GM23338 (cell line): ENCODE measurements around the gene ZNF140. TPM values are rescaled to one million over a fixed set of nuclear protein-coding genes. Genes with fewer than 3 reads are reported as not detected.

Experiments used
- ATAC-seq: fragments of 200-7000 bp; cut with Tn5 transposase; 3 replicates; pipeline ENCODE4 v1.9.1; 2020
- DNase-seq: peaks from one replicate; pipeline ENCODE4 v3.0.0-alpha.2; 2015; ENCODE audit warnings: low spot score
- H2AFZ ChIP-seq: fragments of 200-600 bp; sonication (generic); 2 replicates; pipeline ENCODE4 v1.8.0; 2016; ENCODE audit warnings: antibody characterized with exemption, mild to moderate bottlenecking, moderate library complexity
- H3F3A ChIP-seq: fragments of 200-600 bp; sonication (generic); replicated peaks from 2 replicates; pipeline ENCODE4 v1.8.0; 2017; ENCODE audit warnings: antibody characterized with exemption, mixed run types, low read depth
- H3K27ac ChIP-seq: fragments of 200-600 bp; sonication (generic); 2 replicates; pipeline ENCODE4 v1.6.1; 2016; ENCODE audit warnings: low read depth
- H3K27me3 ChIP-seq: fragments of 200-600 bp; sonication (generic); 2 replicates; pipeline ENCODE4 v1.8.0; 2016; ENCODE audit warnings: mild to moderate bottlenecking, mixed run types, moderate library complexity; ENCODE audit not compliant: insufficient read depth
- H3K36me3 ChIP-seq: fragments of 200-600 bp; sonication (generic); 2 replicates; pipeline ENCODE4 v1.8.0; 2016; ENCODE audit warnings: mild to moderate bottlenecking; ENCODE audit not compliant: insufficient read depth
- H3K4me1 ChIP-seq: fragments of 200-600 bp; sonication (generic); 2 replicates; pipeline ENCODE4 v1.8.0; 2016; ENCODE audit warnings: mild to moderate bottlenecking, moderate library complexity; ENCODE audit not compliant: insufficient read depth
- H3K4me2 ChIP-seq: fragments of 200-600 bp; sonication (generic); 2 replicates; pipeline ENCODE4 v1.7.1; 2017; ENCODE audit warnings: mixed run types
- H3K4me3 ChIP-seq: fragments of 200-600 bp; sonication (generic); 2 replicates; pipeline ENCODE4 v1.6.1; 2016; ENCODE audit warnings: mixed run types
- H3K79me2 ChIP-seq: fragments of 200-600 bp; sonication (generic); replicated peaks from 2 replicates; pipeline ENCODE4 v1.8.0; 2017; ENCODE audit warnings: mild to moderate bottlenecking; ENCODE audit not compliant: insufficient read depth
- H3K9me2 ChIP-seq: fragments of 200-600 bp; sonication (generic); 2 replicates; pipeline ENCODE4 v1.8.0; 2017; ENCODE audit not compliant: insufficient read depth
- H4K20me1 ChIP-seq: fragments of 200-600 bp; sonication (generic); replicated peaks from 2 replicates; pipeline ENCODE4 v1.8.0; 2017; ENCODE audit warnings: mild to moderate bottlenecking; ENCODE audit not compliant: insufficient read depth
- H3K27ac Mint-ChIP-seq: 2 replicates; pipeline ENCODE4 v1.8.0; 2020; ENCODE audit warnings: inconsistent platforms, mild to moderate bottlenecking, moderate library complexity, mixed read lengths
- H3K27me3 Mint-ChIP-seq: 3 replicates; pipeline ENCODE4 v1.8.0; 2022; ENCODE audit warnings: low read depth, mild to moderate bottlenecking, moderate library complexity, mixed read lengths, inconsistent platforms; ENCODE audit not compliant: insufficient read depth, poor library complexity
- H3K36me3 Mint-ChIP-seq: 3 replicates; pipeline ENCODE4 v1.8.0; 2021; ENCODE audit warnings: low read depth, mild to moderate bottlenecking, inconsistent platforms, moderate library complexity, mixed read lengths
- H3K4me1 Mint-ChIP-seq: 3 replicates; pipeline ENCODE4 v1.8.0; 2020; ENCODE audit warnings: mild to moderate bottlenecking, inconsistent platforms, mixed read lengths
- H3K4me3 Mint-ChIP-seq: 3 replicates; pipeline ENCODE4 v1.8.0; 2021; ENCODE audit warnings: moderate library complexity, mild to moderate bottlenecking, inconsistent platforms, mixed read lengths
- H3K9me3 Mint-ChIP-seq: 3 replicates; pipeline ENCODE4 v1.8.0; 2020; ENCODE audit warnings: moderate library complexity, mild to moderate bottlenecking, inconsistent platforms, mixed read lengths
- EZH2phosphoT487 ChIP-seq: fragments of 200-600 bp; sonication (generic); IDR thresholded peaks from one replicate; pipeline ENCODE4 v1.8.1; 2018; ENCODE audit warnings: antibody characterized with exemption; ENCODE audit not compliant: unreplicated experiment
- JUNB ChIP-seq: IDR thresholded peaks from one replicate; pipeline ENCODE4 v1.6.1; 2016; ENCODE audit warnings: antibody characterized with exemption; ENCODE audit not compliant: unreplicated experiment
- ZNF114 ChIP-seq: fragments of 250-450 bp; sonication (Bioruptor Pico); IDR thresholded peaks from 2 replicates; pipeline ENCODE4 v1.5.0; 2020; ENCODE audit warnings: mild to moderate bottlenecking, moderate library complexity
- ZNF331 ChIP-seq: fragments of 250-450 bp; sonication (Bioruptor Pico); IDR thresholded peaks from 2 replicates; pipeline ENCODE4 v1.5.0; 2020; ENCODE audit warnings: low read depth, mild to moderate bottlenecking, moderate library complexity
- polyA plus RNA-seq: library from polyadenylated mRNA; unstranded; fragments of >200 nt; fragmentation: Nextera tagmentation; extraction: Ambion mirVana; gene quantifications from 2 replicates; pipeline ENCODE4 v1.2.1, GENCODE V29; 2016
- total RNA-seq: library from RNA; depleted of rRNA; stranded (reverse); fragments of >200 nt; shearing (Covaris generic); gene quantifications from 2 replicates; pipeline ENCODE4 v1.2.3, GENCODE V29; 2014
- TF ChIP-seq, protein P1 (sequence below), 2 experiments: fragments of 200-600 bp in 1 of 2; sonication (generic) in 1 of 2; conservative IDR thresholded peaks; 2 replicates each; pipeline versions ENCODE4 v1.5.1 to v1.6.1; 2016 to 2017; ENCODE audit warnings: antibody characterized with exemption in 2 of 2, low read depth in 2 of 2, mild to moderate bottlenecking in 2 of 2, moderate library complexity in 1 of 2
- TF ChIP-seq, protein P2 (sequence below): IDR thresholded peaks from one replicate; pipeline ENCODE4 v1.6.1; 2018; ENCODE audit warnings: antibody characterized with exemption; ENCODE audit not compliant: unreplicated experiment
- TF ChIP-seq, protein P3 (sequence below): fragments of 250-450 bp; sonication (Bioruptor Pico); IDR thresholded peaks from 2 replicates; pipeline ENCODE4 v1.5.0; 2020; ENCODE audit warnings: mild to moderate bottlenecking, moderate library complexity

ZNF140 gene
- total and polyA plus RNA-seq, 2 experiments from 2014 or later: 15.4 to 16.2 TPM

DNA sequence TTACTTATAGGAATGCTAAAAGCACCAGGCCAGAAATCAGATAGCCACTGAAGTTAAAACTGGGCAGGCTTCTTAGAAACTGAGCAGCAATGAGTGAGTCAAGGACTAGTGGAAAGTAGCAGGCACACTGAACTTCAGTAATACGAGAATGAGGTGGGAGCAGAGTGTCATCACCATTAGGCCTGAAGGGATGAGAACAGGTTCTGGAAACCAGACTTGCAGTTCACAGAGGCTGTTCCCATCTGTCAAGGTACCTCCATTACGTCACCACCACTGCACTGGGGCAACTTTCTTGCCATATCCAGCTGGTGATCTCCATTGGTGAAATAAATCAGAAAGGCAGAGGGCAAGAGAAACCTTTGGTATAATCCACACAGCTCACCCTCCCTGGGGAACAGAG lies 65.3 kb downstream of the ZNF140 start (continued):
- TF ChIP-seq, protein P1, sequence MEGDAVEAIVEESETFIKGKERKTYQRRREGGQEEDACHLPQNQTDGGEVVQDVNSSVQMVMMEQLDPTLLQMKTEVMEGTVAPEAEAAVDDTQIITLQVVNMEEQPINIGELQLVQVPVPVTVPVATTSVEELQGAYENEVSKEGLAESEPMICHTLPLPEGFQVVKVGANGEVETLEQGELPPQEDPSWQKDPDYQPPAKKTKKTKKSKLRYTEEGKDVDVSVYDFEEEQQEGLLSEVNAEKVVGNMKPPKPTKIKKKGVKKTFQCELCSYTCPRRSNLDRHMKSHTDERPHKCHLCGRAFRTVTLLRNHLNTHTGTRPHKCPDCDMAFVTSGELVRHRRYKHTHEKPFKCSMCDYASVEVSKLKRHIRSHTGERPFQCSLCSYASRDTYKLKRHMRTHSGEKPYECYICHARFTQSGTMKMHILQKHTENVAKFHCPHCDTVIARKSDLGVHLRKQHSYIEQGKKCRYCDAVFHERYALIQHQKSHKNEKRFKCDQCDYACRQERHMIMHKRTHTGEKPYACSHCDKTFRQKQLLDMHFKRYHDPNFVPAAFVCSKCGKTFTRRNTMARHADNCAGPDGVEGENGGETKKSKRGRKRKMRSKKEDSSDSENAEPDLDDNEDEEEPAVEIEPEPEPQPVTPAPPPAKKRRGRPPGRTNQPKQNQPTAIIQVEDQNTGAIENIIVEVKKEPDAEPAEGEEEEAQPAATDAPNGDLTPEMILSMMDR (conservative IDR thresholded peaks at IDR 0.05; ENCODE audit: low read depth in 2 of 2): no peak
- TF ChIP-seq JUNB (no peak), ZNF114 (CRISPR knock-in tag) (no peak), ZNF331 (CRISPR knock-in tag) (no peak), EZH2phosphoT487 (no peak)
- TF ChIP-seq, protein P2, sequence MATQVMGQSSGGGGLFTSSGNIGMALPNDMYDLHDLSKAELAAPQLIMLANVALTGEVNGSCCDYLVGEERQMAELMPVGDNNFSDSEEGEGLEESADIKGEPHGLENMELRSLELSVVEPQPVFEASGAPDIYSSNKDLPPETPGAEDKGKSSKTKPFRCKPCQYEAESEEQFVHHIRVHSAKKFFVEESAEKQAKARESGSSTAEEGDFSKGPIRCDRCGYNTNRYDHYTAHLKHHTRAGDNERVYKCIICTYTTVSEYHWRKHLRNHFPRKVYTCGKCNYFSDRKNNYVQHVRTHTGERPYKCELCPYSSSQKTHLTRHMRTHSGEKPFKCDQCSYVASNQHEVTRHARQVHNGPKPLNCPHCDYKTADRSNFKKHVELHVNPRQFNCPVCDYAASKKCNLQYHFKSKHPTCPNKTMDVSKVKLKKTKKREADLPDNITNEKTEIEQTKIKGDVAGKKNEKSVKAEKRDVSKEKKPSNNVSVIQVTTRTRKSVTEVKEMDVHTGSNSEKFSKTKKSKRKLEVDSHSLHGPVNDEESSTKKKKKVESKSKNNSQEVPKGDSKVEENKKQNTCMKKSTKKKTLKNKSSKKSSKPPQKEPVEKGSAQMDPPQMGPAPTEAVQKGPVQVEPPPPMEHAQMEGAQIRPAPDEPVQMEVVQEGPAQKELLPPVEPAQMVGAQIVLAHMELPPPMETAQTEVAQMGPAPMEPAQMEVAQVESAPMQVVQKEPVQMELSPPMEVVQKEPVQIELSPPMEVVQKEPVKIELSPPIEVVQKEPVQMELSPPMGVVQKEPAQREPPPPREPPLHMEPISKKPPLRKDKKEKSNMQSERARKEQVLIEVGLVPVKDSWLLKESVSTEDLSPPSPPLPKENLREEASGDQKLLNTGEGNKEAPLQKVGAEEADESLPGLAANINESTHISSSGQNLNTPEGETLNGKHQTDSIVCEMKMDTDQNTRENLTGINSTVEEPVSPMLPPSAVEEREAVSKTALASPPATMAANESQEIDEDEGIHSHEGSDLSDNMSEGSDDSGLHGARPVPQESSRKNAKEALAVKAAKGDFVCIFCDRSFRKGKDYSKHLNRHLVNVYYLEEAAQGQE: no peak

DNA sequence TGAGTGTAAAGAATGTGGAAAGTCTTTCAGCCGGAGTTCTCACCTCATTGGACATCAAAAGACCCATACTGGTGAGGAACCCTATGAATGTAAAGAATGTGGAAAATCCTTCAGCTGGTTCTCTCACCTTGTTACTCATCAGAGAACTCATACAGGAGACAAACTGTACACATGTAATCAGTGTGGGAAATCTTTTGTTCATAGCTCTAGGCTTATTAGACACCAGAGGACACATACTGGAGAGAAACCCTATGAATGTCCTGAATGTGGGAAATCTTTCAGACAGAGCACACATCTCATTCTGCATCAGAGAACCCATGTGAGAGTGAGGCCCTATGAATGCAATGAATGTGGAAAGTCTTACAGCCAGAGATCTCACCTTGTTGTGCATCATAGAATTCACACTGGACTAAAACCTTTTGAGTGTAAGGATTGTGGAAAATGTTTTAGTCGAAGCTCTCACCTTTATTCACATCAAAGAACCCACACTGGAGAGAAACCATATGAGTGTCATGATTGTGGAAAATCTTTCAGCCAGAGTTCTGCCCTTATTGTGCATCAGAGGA lies 75.5 kb downstream of the ZNF140 start:
- Mint-ChIP-seq H3K4me3 (no peak overlapping the region), H3K36me3 (peaks cover 93% of the 10 kb centered on the region), H3K4me1 (no peaks in the 10 kb centered on the region), H3K27me3 (no peaks in the 10 kb centered on the region), H3K27ac (no peak overlapping the region), H3K9me3 (peaks cover 98% of the 10 kb centered on the region)
- H3K9me2 ChIP-seq: no peaks in the 10 kb centered on the region
- H2AFZ ChIP-seq: no peak overlapping the region
- H3K27ac ChIP-seq: no peak overlapping the region
- H3K79me2 ChIP-seq: no peaks in the 10 kb centered on the region
- no peaks in the 10 kb centered on the region for H3F3A ChIP-seq
- no peak overlapping the region for H3K4me2 ChIP-seq
- no peak for TF ChIP-seq JUNB
- TF ChIP-seq EZH2phosphoT487: no peak
- no peak for TF ChIP-seq ZNF331 (CRISPR knock-in tag)
- TF ChIP-seq, protein P3, sequence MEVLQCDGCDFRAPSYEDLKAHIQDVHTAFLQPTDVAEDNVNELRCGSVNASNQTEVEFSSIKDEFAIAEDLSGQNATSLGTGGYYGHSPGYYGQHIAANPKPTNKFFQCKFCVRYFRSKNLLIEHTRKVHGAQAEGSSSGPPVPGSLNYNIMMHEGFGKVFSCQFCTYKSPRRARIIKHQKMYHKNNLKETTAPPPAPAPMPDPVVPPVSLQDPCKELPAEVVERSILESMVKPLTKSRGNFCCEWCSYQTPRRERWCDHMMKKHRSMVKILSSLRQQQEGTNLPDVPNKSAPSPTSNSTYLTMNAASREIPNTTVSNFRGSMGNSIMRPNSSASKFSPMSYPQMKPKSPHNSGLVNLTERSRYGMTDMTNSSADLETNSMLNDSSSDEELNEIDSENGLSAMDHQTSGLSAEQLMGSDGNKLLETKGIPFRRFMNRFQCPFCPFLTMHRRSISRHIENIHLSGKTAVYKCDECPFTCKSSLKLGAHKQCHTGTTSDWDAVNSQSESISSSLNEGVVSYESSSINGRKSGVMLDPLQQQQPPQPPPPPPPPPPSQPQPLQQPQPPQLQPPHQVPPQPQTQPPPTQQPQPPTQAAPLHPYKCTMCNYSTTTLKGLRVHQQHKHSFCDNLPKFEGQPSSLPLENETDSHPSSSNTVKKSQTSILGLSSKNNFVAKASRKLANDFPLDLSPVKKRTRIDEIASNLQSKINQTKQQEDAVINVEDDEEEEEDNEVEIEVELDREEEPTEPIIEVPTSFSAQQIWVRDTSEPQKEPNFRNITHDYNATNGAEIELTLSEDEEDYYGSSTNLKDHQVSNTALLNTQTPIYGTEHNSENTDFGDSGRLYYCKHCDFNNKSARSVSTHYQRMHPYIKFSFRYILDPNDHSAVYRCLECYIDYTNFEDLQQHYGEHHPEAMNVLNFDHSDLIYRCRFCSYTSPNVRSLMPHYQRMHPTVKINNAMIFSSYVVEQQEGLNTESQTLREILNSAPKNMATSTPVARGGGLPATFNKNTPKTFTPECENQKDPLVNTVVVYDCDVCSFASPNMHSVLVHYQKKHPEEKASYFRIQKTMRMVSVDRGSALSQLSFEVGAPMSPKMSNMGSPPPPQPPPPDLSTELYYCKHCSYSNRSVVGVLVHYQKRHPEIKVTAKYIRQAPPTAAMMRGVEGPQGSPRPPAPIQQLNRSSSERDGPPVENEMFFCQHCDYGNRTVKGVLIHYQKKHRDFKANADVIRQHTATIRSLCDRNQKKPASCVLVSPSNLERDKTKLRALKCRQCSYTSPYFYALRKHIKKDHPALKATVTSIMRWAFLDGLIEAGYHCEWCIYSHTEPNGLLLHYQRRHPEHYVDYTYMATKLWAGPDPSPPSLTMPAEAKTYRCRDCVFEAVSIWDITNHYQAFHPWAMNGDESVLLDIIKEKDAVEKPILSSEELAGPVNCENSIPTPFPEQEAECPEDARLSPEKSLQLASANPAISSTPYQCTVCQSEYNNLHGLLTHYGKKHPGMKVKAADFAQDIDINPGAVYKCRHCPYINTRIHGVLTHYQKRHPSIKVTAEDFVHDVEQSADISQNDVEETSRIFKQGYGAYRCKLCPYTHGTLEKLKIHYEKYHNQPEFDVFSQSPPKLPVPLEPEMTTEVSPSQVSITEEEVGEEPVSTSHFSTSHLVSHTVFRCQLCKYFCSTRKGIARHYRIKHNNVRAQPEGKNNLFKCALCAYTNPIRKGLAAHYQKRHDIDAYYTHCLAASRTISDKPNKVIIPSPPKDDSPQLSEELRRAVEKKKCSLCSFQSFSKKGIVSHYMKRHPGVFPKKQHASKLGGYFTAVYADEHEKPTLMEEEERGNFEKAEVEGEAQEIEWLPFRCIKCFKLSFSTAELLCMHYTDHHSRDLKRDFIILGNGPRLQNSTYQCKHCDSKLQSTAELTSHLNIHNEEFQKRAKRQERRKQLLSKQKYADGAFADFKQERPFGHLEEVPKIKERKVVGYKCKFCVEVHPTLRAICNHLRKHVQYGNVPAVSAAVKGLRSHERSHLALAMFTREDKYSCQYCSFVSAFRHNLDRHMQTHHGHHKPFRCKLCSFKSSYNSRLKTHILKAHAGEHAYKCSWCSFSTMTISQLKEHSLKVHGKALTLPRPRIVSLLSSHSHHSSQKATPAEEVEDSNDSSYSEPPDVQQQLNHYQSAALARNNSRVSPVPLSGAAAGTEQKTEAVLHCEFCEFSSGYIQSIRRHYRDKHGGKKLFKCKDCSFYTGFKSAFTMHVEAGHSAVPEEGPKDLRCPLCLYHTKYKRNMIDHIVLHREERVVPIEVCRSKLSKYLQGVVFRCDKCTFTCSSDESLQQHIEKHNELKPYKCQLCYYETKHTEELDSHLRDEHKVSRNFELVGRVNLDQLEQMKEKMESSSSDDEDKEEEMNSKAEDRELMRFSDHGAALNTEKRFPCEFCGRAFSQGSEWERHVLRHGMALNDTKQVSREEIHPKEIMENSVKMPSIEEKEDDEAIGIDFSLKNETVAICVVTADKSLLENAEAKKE: no peak
- ATAC-seq: no peak
- H4K20me1 ChIP-seq: no peaks in the 10 kb centered on the region
- peak; percentile 2 for DNase-seq
- H3K27me3 ChIP-seq: no peaks in the 10 kb centered on the region
- no peaks in the 10 kb centered on the region for H3K4me1 ChIP-seq
- H3K4me3 ChIP-seq: no peak overlapping the region; the same call in 1 of the 2 replicates
- H3K36me3 ChIP-seq: peaks cover 81% of the 10 kb centered on the region
